ENCODE measurements around the gene CHST15. TPM values are rescaled to one million over a fixed set of nuclear protein-coding genes. Genes with fewer than 3 reads are reported as not detected.

CHST15 gene
- total and polyA plus RNA-seq, 12 donors = 5.2 to 54.5 (median 29.2) TPM

- 73 to 86% (median 78%) methylated on average over 6 of the region's 6 CpGs for whole genome bisulfite sequencing, 4 donors
- no peak for DNase-seq
- TF ChIP-seq POLR2A (IDR thresholded peaks at IDR 0.05) = no peak
- no peak for TF ChIP-seq CTCF (IDR thresholded peaks at IDR 0.05)
Measured at GRCh38 chr10:124138883-124139348, 45.5 kb upstream of the CHST15 start.

GRCh38 chr10:124138195-124138882 lies 44.9 kb upstream of the CHST15 start:
- intact Hi-C loops (cut with DNase I) = no loop called here
- Histone ChIP-seq H3K4me1 (replicated peaks in 1 of 2) (no peaks in the 10 kb centered on the region), H3K36me3 (replicated peaks in 1 of 2) (no peaks in the 10 kb centered on the region), H3K27ac (peak overlapping the region in 3 of 5 donors; percentile 22 to 71 (median 30)), H3K4me3 (no peak overlapping the region), H3K27me3 (no peaks in the 10 kb centered on the region), H3K9me3 (replicated peaks in 1 of 3) (no peaks in the 10 kb centered on the region)
- TF ChIP-seq CTCF (IDR thresholded peaks at IDR 0.05) (no peak), POLR2A (IDR thresholded peaks at IDR 0.05) (no peak)
- DNase-seq = peak in 6 of 7 donors; percentile 22 to 74 (median 44)
- WGBS, 4 donors = 67 to 76% (median 73%) methylated on average over 3 of the region's 3 CpGs

More at GRCh38 chr10:124138883-124139348, 45.5 kb upstream of the CHST15 start:
- Histone ChIP-seq H3K4me3 (no peak overlapping the region), H3K27me3 (no peaks in the 10 kb centered on the region), H3K4me1 (replicated peaks in 1 of 2) (no peaks in the 10 kb centered on the region), H3K36me3 (replicated peaks in 1 of 2) (no peaks in the 10 kb centered on the region), H3K27ac (peak overlapping the region in 1 of 5 donors; percentile 37), H3K9me3 (replicated peaks in 1 of 3) (no peaks in the 10 kb centered on the region)
- intact Hi-C loops (cut with DNase I) = no loop called here

- no peaks in the 10 kb centered on the region for H3K4me1 ChIP-seq (replicated peaks in 1 of 2)
- H3K27me3 ChIP-seq = no peaks in the 10 kb centered on the region
- intact Hi-C loops (cut with DNase I) = no loop called here
- WGBS, 4 donors = 79 to 91% (median 85%) methylated on average over 9 of the region's 9 CpGs
- TF ChIP-seq POLR2A (IDR thresholded peaks at IDR 0.05) (no peak), CTCF (IDR thresholded peaks at IDR 0.05) (no peak)
- H3K27ac ChIP-seq = no peak overlapping the region
- DNase-seq = no peak
- no peaks in the 10 kb centered on the region for H3K9me3 ChIP-seq (replicated peaks in 1 of 3)
- no peaks in the 10 kb centered on the region for H3K36me3 ChIP-seq (replicated peaks in 1 of 2)
- H3K4me3 ChIP-seq = no peak overlapping the region
Measured at GRCh38 chr10:124134251-124134893, 41.0 kb upstream of the CHST15 start.

- DNase-seq = no peak
- WGBS, 4 donors = 63 to 78% (median 70%) methylated on average over 5 of the region's 5 CpGs
- TF ChIP-seq CTCF (IDR thresholded peaks at IDR 0.05) = no peak
- no peak for TF ChIP-seq POLR2A (IDR thresholded peaks at IDR 0.05)
- H3K27me3 ChIP-seq = no peaks in the 10 kb centered on the region
- H3K4me3 ChIP-seq = no peak overlapping the region
- H3K9me3 ChIP-seq (replicated peaks in 1 of 3) = no peaks in the 10 kb centered on the region
- no peak overlapping the region for H3K27ac ChIP-seq
- intact Hi-C loops (cut with DNase I) = no loop called here
- H3K4me1 ChIP-seq (replicated peaks in 1 of 2) = no peaks in the 10 kb centered on the region
- H3K36me3 ChIP-seq (replicated peaks in 1 of 2) = no peaks in the 10 kb centered on the region
Measured at GRCh38 chr10:124132876-124133275, 39.5 kb upstream of the CHST15 start.

All from adrenal gland (tissue), 12 donors.